ENCODE data around the gene CPPED1.

- TF ChIP-seq CTCF (IDR thresholded peaks at IDR 0.05), result no peak
- no peak for TF ChIP-seq POLR2AphosphoS5 (IDR thresholded peaks at IDR 0.05)
- no peak for TF ChIP-seq POLR2A (IDR thresholded peaks at IDR 0.05; ENCODE audit: low read depth)
Measured at GRCh38 chr16:12672986-12673385, 130.7 kb downstream of the CPPED1 start.
